ENCODE data around the gene C4BPA.

DNA sequence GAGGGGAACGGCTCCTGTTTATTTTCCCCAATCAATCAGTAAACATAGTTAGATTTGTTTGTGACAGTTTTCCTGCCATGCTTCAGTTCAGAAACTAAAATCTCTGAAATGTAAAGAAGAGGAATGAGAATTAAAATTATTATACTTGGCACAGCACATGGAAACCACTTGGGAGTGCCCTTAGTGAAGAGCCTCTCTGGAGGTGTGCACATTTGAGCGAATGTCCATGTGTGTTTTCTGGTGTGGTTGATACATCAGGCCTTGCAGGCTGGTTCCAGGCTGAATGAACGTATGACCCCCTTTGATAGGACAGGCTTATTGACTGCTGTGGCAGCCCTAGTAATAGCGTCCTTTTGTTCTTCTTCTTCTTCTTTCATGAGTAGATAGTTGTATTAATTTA lies 27.1 kb downstream of the C4BPA start:
- no peak for TF ChIP-seq CTCF (IDR thresholded peaks at IDR 0.05)
- TF ChIP-seq POLR2A (IDR thresholded peaks at IDR 0.05; ENCODE audit: low read depth): no peak
- TF ChIP-seq EP300 (IDR thresholded peaks at IDR 0.05): no peak
- TF ChIP-seq POLR2AphosphoS5 (IDR thresholded peaks at IDR 0.05): no peak

All from esophagus muscularis mucosa (tissue), 4 donors.